HepG2 (cell line): ENCODE results near the gene OAT. TPM values are rescaled to one million over a fixed set of nuclear protein-coding genes. Genes with fewer than 3 reads are reported as not detected.

ENCODE experiments used
- ATAC-seq: fragments of 200-7000 bp; cut with Tn5 transposase; 3 replicates; pipeline ENCODE4 v1.9.1; 2020; ENCODE audit warnings: mild to moderate bottlenecking, moderate library complexity
- BruUV-seq: library from RNA; stranded (reverse); fragments of 400-500 nt; replicated peaks from 2 replicates; lab custom pipeline; 2021; lab: Mats Ljungman, UMichigan
- CTCF ChIA-PET: fragments of 300-600 bp; formaldehyde crosslinking; extraction: SDS; loops from one replicate; lab custom pipeline; 2021; ENCODE audit warnings: low total read pairs, inconsistent platforms, low intra/inter-chr PET ratio; lab: Yijun Ruan, JAX
- POLR2A ChIA-PET: fragments of 350-600 bp; sonication (Branson Sonifier 250); formaldehyde crosslinking; loops from one replicate; lab custom pipeline; 2020; ENCODE audit warnings: antibody characterized with exemption, inconsistent platforms; lab: Yijun Ruan, JAX
- DNase-seq: peaks from one replicate; pipeline ENCODE4 v3.0.0-alpha.2; 2015; ENCODE audit warnings: low spot score
- FAIRE-seq: peaks from 3 replicates; lab custom pipeline; 2011; peaks lifted over from hg19 to GRCh38; lab: Jason Lieb, UNC
- H2AFZ ChIP-seq: one replicate; pipeline ENCODE4 v1.6.1; 2011; ENCODE audit warnings: low read length, inconsistent platforms
- H3K27ac ChIP-seq: fragments of 300-600 bp; 3 replicates; pipeline ENCODE4 v1.8.0; 2011; ENCODE audit warnings: mixed run types, mild to moderate bottlenecking, mixed read lengths, low read length, inconsistent platforms; ENCODE audit not compliant: insufficient read depth; ENCODE audit errors: extremely low read length
- H3K27me3 ChIP-seq, 2 experiments: fragments of 200-600 bp in 1 of 2; 2 replicates in 1 of 2; 3 replicates in 1 of 2; pipeline versions ENCODE4 v1.6.0 to v1.8.0; 2011; ENCODE audit warnings: low read length in 2 of 2, mild to moderate bottlenecking in 2 of 2, moderate library complexity in 2 of 2, inconsistent platforms in 1 of 2; ENCODE audit not compliant: insufficient read depth in 2 of 2, control insufficient read depth in 1 of 2
- H3K36me3 ChIP-seq, 2 experiments: fragments of 200-600 bp in 1 of 2; replicated peaks in 1 of 2; 2 replicates in 1 of 2; 3 replicates in 1 of 2; pipeline versions ENCODE4 v1.5.1 to v1.8.0; 2011; ENCODE audit warnings: low read length in 2 of 2, inconsistent platforms in 1 of 2; ENCODE audit not compliant: insufficient read depth in 2 of 2, control insufficient read depth in 1 of 2
- H3K4me1 ChIP-seq: 2 replicates; pipeline ENCODE4 v1.5.1; 2012; ENCODE audit warnings: low read length, inconsistent platforms; ENCODE audit not compliant: insufficient read depth
- H3K4me2 ChIP-seq: 2 replicates; pipeline ENCODE4 v1.6.0; 2011; ENCODE audit warnings: low read depth, low read length, inconsistent platforms
- H3K4me3 ChIP-seq, 3 experiments: fragments of 200-600 bp in 1 of 3; sonication (generic), shearing (Covaris generic) in 1 of 3; replicated peaks in 1 of 3; 2 replicates each; pipeline ENCODE4 v1.5.1; 2011 to 2016; ENCODE audit warnings: low read length in 3 of 3, inconsistent platforms in 2 of 3, low read depth in 2 of 3, mild to moderate bottlenecking in 2 of 3, control low read depth in 1 of 3, mixed read lengths in 1 of 3; ENCODE audit not compliant: insufficient read depth in 1 of 3
- H3K79me2 ChIP-seq: one replicate; pipeline ENCODE4 v1.6.1; 2011; ENCODE audit warnings: low read length, inconsistent platforms; ENCODE audit not compliant: insufficient read depth
- H3K9ac ChIP-seq: 2 replicates; pipeline ENCODE4 v1.6.0; 2011; ENCODE audit warnings: mild to moderate bottlenecking, low read depth, low read length, inconsistent platforms; ENCODE audit not compliant: insufficient read depth
- H3K9me3 ChIP-seq: 2 replicates; pipeline ENCODE4 v1.5.1; 2012; ENCODE audit warnings: mild to moderate bottlenecking, low read length
- H4K20me1 ChIP-seq: 2 replicates; pipeline ENCODE4 v1.6.0; 2011; ENCODE audit warnings: inconsistent platforms, mild to moderate bottlenecking, low read length, moderate library complexity; ENCODE audit not compliant: insufficient read depth
- AHR ChIP-seq: IDR thresholded peaks from 2 replicates; pipeline ENCODE4 v1.6.1; 2018; ENCODE audit warnings: missing genetic modification reagents, missing compliant biosample characterization
- NCOA5 ChIP-seq: sonication (generic); formaldehyde crosslinking; IDR thresholded peaks from 2 replicates; pipeline ENCODE4 v1.4.0; 2020; ENCODE audit warnings: missing genetic modification reagents
- ZNF598 ChIP-seq: sonication (generic); formaldehyde crosslinking; IDR thresholded peaks from 2 replicates; pipeline ENCODE4 v1.5.1; 2020; ENCODE audit warnings: mild to moderate bottlenecking, missing genetic modification reagents, borderline replicate concordance
- ZNF629 ChIP-seq: sonication (generic); formaldehyde crosslinking; conservative IDR thresholded peaks from 2 replicates; pipeline ENCODE4 v1.5.0; 2020; ENCODE audit warnings: missing genetic modification reagents
- ZNF800 ChIP-seq: sonication (generic); formaldehyde crosslinking; IDR thresholded peaks from 2 replicates; pipeline ENCODE4 v1.4.0; 2020; ENCODE audit warnings: missing genetic modification reagents
- WGBS: methylation state at CpG from one replicate; pipeline ENCODE4 v1.1.6; 2017; ENCODE audit warnings: low lambda C conversion rate; 5-methylcytosine and 5-hydroxymethylcytosine counted together
- in situ Hi-C: cut with HindIII; loops from 2 replicates; pipeline ENCODE4 v1.10.0; 2017; ENCODE audit warnings: low pct_unique_long_range_greater_than_20kb; ENCODE audit not compliant: extremely low pct_ligation_motif_present
- intact Hi-C: fragments of 100-400 bp; cut with micrococcal nuclease; formaldehyde crosslinking; loops from one replicate; pipeline ENCODE4 v1.10.0; 2022; ENCODE audit not compliant: unreplicated experiment
- polyA plus RNA-seq, 8 experiments: library from polyadenylated mRNA; depleted of rRNA in 3 of 8; stranded (reverse) in 7 of 8; unstranded in 1 of 8; fragments of >200 nt; fragmentation: Illumina TruSeq in 4 of 8; extraction: Trizol in 4 of 8; gene quantifications; 2 replicates each; pipeline versions ENCODE4 v1.2.1 to v1.2.3, GENCODE V29; 2011 to 2016; ENCODE audit warnings: low read depth in 4 of 8, missing spikeins in 1 of 8, mixed read lengths in 1 of 8; ENCODE audit not compliant: insufficient read depth in 1 of 8
- total RNA-seq, 5 experiments: library from RNA; depleted of rRNA; stranded (reverse); fragments of >200 nt; fragmentation: Illumina TruSeq; extraction: Trizol; gene quantifications; 2 replicates each; pipeline ENCODE4 v1.2.3, GENCODE V29; 2016; ENCODE audit warnings: low read depth in 1 of 5
- TF ChIP-seq, protein P1 (sequence below): sonication (generic); formaldehyde crosslinking; IDR thresholded peaks from 2 replicates; pipeline ENCODE4 v1.5.1; 2020; ENCODE audit warnings: mild to moderate bottlenecking, missing genetic modification reagents, moderate library complexity
- TF ChIP-seq, protein P2 (sequence below): sonication (generic); formaldehyde crosslinking; IDR thresholded peaks from 2 replicates; pipeline ENCODE4 v1.4.0; 2020; ENCODE audit warnings: missing genetic modification reagents

OAT gene
- total and polyA plus RNA-seq, 2 of the 13 experiments (the other 11 are each of a cell fraction or from before 2014, with no cell fraction given) = 87.8 to 96.7 TPM

- TF ChIP-seq, protein P1, sequence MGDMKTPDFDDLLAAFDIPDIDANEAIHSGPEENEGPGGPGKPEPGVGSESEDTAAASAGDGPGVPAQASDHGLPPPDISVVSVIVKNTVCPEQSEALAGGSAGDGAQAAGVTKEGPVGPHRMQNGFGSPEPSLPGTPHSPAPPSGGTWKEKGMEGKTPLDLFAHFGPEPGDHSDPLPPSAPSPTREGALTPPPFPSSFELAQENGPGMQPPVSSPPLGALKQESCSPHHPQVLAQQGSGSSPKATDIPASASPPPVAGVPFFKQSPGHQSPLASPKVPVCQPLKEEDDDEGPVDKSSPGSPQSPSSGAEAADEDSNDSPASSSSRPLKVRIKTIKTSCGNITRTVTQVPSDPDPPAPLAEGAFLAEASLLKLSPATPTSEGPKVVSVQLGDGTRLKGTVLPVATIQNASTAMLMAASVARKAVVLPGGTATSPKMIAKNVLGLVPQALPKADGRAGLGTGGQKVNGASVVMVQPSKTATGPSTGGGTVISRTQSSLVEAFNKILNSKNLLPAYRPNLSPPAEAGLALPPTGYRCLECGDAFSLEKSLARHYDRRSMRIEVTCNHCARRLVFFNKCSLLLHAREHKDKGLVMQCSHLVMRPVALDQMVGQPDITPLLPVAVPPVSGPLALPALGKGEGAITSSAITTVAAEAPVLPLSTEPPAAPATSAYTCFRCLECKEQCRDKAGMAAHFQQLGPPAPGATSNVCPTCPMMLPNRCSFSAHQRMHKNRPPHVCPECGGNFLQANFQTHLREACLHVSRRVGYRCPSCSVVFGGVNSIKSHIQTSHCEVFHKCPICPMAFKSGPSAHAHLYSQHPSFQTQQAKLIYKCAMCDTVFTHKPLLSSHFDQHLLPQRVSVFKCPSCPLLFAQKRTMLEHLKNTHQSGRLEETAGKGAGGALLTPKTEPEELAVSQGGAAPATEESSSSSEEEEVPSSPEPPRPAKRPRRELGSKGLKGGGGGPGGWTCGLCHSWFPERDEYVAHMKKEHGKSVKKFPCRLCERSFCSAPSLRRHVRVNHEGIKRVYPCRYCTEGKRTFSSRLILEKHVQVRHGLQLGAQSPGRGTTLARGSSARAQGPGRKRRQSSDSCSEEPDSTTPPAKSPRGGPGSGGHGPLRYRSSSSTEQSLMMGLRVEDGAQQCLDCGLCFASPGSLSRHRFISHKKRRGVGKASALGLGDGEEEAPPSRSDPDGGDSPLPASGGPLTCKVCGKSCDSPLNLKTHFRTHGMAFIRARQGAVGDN (CRISPR knock-in tag) = no peak
- no peak for TF ChIP-seq NCOA5 (CRISPR knock-in tag)
- TF ChIP-seq, all 625 proteins: peak for 0
Measured at GRCh38 chr10:124450783-124451057, 32.0 kb upstream of the OAT start (continued).

DNA sequence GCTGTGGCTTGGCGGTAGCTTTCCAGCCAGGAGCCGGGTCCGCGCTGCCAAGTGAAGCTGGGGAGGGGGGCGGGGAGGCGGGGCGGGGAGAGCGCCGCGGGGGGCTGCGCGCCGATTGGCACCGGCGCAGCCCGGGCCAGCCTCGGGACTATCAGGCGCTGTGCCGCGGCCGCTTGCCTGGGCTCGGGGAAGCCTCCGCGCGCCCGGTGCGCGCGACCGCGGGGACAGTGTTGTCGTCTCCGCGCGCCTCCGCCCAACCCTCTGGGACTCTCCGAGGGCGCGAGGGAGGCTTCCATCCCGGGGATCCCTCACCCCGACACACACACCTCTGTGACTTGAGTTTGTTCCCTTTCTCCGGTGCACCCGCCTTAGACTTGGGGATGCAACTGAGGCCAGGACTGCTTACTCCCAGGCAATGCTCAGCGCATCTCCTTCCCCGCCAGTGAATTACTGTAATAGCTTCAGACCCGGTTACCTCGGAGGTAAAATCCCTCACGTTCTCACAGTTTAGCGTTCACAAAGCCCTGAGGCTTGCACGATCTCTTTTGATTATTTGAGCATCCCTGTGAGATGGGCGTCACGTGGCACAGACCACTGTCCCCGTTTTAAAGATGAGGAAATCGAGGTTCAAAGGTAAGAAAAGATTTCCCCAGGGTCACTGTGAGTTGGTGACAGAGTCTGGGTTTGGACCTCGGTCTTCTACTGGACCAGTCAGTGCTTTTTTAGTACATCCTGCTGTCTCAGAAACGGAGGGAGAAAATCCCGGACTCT is 31.5 kb upstream of the OAT start, which contains the start of gene NKX1-2:
Gene NKX1-2, minus strand, starts transcription at position 24 of the 771 bp plus-strand sequence. CDS start 92 bp downstream, outside the sequence.
- ChIA-PET CTCF (no interaction called here), POLR2A (interaction anchor here (1.4 kb wide), 1 partner anchor 11 kb away, joined by 3 read pairs; the partner anchor contains the start of gene LHPP)
- no peak for TF ChIP-seq ZNF598 (CRISPR knock-in tag)
- no peak for TF ChIP-seq AHR
- peak; percentile 57 for TF ChIP-seq ZNF800 (CRISPR knock-in tag)
- TF ChIP-seq, protein P2, sequence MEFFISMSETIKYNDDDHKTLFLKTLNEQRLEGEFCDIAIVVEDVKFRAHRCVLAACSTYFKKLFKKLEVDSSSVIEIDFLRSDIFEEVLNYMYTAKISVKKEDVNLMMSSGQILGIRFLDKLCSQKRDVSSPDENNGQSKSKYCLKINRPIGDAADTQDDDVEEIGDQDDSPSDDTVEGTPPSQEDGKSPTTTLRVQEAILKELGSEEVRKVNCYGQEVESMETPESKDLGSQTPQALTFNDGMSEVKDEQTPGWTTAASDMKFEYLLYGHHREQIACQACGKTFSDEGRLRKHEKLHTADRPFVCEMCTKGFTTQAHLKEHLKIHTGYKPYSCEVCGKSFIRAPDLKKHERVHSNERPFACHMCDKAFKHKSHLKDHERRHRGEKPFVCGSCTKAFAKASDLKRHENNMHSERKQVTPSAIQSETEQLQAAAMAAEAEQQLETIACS (CRISPR knock-in tag) = peak; percentile 64
- TF ChIP-seq ZNF629 = peak; percentile 41
- Histone ChIP-seq H3K27me3 (peaks cover 13 to 70% of the 10 kb centered on the region in 2 experiments), H3K4me2 (peak within 1 kb of the TSS; percentile 45), H3K27ac (no peak within 1 kb of the TSS), H3K4me1 (peaks cover 20% of the 10 kb centered on the region), H3K36me3 (no peaks in the 10 kb centered on the region), H3K9me3 (no peaks in the 10 kb centered on the region), H3K79me2 (no peaks in the 10 kb centered on the region), H2AFZ (no peak within 1 kb of the TSS), H4K20me1 (no peaks in the 10 kb centered on the region), H3K4me3 (peak within 1 kb of the TSS in 2 of 3 experiments; percentile 16 to 52; a peak in 3 of 6 replicates), H3K9ac (no peak within 1 kb of the TSS)
- DNase-seq = no peak
- no TSS peak for BruUV-seq
- WGBS = 5% methylated on average over 21 of the region's 57 CpGs
- in situ Hi-C loops = no loop called here
- no peak for FAIRE-seq
- intact Hi-C loops = no loop called here
- peak; percentile 47 for ATAC-seq
